Stimulated activated CD8-positive, alpha-beta memory T cell treated with anti-CD3 and anti-CD28 coated beads, Interleukin-7, amount 100 ng/mL, for 4 hours (primary cell): ENCODE results near the gene GRIA4.

Experiments
- DNase-seq, 2 donors: peaks; one replicate each; pipeline ENCODE4 v3.0.0-alpha.2; 2020; ENCODE audit warnings: low read depth in 2 of 2

The GRIA4 gene

DNA sequence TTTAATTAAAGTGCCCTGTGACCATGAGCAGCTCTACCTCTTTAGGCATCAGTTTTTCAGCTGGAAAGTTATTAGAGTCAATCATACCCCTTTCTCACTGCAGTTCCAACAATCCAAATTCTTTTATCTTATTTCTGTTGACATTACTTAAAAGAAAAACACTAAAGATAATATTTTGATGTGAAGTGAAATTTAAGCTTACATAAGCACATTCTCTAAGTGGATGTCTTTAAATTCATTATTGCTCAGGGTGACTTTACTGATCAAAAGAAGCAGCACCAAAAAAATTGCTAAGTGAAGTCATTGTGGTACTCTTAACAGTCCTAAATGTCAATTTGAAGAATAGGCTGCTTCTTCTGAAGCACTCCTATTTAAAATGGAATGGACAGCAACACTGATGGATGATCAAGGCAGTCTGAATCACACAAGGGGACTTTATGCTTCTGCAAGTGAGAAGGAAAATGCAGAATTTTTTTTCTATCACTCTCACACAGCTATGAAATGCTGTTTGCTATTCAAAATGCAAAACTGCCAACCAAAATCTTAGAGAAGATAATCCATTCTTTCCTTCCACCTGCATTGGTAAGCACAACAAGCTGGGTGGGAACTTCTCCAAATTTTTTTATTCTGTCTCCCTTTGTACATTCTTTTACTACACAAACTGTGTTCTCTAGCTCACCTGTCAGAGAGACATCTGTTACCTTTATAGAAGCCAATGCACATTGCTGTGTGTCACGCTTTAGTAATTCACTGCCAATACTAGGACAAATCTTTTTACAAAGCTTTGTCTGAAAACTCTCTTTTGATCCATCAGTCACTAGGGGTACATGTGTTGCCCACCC, 179.9 kb downstream of the GRIA4 start:
- no peak for DNase-seq

DNA sequence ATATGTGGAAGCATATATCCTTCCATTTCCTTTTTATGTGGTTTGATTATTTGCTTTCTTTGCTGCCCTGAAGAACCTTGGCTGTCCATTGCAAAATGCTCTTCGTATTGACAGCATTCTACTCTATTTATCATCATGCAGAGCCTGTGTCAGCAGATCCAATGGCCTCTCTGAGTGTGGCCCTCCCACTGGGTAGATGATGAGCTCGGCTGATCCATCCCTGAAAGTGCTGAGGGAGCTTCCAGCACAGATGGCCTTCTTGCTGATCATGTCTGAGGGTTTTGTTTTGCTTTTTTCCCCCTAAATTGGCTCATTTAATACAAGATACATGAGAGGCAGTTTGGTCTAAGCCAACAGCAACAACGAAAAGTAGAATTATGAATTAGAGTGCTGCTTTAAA, 181.0 kb downstream of the GRIA4 start:
- no peak for DNase-seq

DNA sequence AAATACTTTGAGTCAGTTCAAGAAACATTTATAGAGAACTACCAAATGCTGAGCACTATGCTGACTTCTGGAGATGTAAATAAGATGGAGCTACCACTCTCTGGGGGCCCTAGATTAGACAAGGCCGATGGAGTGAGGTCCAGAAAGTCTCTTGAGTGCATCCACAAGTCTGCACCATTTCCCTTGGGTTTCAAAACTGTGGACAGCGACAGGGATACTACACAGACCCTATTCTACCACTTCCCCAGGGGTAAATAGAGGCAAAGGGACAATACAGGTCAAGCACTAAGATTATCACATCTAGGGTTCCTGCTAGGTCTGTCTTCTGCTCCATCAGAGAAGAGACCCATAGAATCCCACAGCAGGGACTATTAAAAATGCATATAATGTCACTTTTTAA, 183.2 kb downstream of the GRIA4 start:
- no peak for DNase-seq

DNA sequence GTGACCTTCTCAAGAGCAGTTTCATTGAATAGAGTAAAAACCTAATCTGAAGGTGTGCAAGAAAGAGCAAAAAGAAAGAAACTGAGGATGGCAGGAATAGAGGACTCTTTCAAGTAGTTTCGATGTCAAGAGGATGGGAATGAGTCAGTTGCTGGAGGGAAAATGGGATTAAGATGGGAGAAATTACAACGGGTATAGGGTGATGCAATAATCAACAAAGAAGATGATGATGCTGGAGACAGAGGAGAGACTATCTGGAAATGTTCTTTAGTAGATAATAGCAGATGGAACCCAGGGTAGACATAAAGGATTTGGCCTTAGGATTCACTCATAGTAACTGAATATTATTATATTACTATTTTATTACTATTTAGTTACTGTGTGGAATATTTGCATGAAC, 189.4 kb downstream of the GRIA4 start:
- DNase-seq = no peak

DNA sequence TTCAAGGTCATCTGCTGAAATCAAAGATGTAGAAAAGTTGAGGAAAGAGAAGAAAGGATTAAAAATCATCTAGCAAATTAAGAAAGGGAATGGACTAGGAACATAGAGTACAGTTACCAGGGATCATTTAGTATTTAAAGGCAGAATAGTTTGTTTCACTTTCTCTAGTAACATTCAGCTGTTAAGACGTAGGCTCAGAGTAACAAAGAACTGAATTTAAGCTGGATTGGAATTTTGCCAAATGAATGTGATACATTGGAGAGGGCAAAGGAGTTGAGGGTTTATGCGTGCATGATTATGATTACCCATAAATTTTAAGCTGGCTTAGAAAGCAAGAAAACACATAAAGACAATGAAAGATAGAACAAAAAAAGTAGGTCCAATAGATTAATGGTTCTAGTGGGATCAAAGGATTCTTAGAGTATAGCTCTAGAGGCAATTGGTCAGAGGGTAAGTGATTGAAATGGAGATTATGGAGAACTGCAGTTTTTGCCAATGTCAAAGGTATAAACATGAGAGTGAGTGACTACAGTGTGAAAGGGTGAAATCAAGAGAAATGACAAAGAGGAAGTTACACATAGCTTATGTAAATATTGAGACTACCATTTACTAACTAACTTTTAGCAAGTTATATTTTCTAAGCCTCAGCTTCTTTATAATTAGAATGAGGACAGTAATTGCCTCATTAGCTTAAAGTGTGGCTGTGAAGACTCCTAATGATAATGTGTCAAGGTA, 190.0 kb downstream of the GRIA4 start:
- DNase-seq = no peak

DNA sequence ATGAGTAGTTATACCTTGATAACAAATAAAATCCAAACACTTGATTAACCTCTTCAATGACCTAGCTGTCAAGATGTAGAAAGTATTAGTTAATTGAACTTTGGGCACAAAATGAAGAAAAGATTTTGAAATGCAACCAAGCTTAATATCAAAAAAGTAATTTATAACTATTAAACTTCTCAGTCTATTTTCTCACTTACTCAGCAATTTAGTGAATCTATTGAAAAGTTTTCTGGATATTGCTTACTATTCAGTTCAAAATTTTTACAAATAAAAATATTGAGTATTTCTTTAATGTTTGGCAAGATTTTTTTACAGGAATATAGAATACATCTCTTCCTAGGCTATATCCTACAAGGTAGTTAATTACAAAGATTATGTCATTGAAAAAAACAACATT, 192.5 kb downstream of the GRIA4 start:
- no peak for DNase-seq

DNA sequence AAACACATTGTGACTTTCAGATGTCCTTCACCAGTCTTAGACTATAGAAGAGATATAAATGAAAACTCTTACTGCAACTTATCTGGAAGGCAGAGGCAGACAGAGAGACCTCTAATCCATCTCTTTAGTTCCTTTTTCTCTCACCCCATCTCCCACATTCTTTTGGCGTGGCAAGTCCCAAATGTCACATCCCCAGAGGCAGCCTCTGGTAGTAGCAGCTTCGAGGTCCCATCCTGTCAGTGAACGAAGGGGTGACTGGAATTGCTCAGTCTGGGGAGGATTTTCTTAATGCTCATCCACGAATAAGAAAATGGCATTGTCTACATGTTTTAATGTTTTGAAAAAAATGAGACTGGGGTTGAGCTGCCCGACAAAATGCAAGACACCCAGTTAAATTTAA, 201.4 kb downstream of the GRIA4 start:
- no peak for DNase-seq

DNA sequence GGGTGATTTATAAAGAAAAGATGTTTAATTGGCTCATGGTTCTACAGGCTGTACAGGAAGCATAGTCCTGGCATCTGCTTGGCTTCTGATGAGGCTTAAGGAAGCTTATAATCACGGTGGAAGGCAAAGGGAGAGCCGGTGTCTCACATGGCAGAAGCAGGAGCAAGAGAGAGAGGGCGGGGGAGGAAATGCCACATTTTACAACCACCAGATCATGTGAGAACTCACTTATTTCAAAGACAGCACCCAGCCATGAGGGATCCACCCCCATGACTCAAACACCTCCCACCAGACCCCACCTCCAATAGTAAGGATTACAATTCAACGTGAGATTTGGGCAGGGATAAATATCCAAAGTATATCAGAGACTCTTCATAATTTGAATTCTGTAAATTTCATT, 211.5 kb downstream of the GRIA4 start:
- no peak for DNase-seq

DNA sequence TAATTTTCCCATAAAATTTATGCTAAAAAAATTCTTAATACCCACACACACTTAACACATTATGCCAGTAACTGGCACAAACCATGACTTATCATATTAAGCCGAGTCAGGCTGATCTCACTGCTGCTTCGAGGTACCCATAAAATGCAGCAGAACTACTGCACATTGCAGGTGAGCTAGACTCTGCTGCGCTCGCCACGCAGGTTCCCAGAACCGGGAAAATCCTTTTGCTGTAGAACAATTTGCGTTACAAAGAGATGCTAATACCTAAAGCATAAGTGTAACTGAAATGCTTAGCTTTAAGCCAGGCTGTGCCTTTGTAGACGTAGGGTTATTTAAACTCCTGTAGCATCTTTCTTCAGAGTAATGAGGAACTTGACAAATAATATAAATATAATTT, 211.9 kb downstream of the GRIA4 start:
- no peak for DNase-seq

DNA sequence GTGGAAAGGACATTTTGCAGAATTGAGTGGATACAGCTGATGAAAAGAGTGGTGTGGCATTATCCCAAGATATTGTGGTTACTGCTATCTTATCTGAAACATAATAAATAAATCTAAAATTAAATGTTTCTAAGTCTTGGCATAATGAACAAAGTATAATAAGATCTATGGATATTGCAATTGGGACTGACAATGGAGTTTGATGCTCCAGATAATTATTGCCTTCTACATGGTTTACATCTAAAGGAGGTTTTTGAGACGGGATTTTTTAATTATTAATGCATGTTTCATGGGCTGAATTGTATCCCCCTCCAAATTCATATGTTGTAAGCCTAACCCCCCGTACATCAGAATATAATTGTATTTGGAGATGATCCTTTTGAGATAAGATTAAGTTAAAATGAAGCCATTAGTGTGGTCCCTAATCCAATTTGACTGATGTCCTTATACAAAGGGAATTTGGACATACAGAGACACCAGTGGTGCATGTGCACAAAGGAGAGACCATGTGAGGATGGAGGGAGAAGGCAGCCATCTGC, 213.7 kb downstream of the GRIA4 start:
- DNase-seq = no peak

DNA sequence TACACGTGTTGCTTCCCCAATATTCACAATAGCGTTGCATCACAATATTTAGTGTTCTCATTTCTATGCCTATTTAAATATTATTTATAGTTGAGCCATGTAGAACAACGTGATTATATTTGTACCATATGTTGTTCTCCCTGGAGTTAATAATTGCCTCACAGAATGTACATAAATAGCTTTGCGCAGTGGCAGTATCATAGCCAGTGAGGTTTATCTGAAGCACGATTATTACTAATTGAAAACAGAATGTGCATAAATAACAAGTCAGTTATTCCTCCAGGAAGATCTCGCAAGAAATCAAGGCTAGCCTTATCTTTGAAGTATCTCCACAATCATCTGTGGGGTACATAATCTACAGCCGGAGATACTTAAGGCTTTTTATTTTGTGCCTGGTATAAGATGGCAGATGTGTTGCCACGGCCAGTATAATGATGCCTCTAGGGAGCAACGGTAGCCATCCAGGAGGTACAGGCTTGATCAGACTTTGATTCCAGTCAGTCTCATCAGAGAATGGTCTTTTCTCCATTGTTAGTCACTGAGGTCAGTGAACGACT, 214.7 kb downstream of the GRIA4 start:
- DNase-seq = no peak

DNA sequence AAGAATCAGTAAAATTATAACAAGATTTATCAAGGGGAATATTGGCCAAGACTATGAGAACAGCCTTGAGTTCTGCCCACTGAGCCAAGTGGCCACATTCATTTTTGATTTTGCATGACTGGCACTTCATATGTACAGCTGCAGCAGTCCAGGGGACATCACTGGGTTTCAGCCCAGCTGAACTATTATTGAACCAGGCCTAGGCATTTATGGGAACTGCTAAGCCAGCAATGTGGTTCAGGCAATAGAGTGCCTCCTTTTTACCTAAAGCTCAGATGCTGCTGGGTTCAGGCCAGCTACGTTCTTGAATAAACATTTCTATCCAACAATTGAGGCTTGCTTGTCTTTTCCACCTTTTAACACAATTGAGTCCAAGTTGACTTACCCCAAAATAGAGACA, 215.3 kb downstream of the GRIA4 start:
- no peak for DNase-seq

DNA sequence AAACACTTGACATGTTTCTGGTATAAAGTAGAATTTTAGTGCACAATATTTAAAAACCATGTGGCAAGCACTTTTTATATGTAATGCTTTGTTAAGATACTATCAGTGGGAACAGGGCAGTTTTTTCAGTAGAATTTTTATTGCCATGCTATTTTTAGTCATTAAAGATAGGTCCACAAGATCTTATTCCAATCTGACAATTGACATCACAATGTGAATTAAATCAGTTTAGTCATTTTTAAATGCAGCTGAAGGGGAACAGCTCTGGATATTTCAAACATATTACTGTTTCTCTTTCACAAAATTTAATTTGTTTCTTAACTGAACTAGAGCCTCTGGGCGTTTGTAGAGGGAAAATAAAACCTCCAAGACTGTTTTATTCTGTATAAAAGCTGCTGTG, 218.0 kb downstream of the GRIA4 start:
- no peak for DNase-seq

DNA sequence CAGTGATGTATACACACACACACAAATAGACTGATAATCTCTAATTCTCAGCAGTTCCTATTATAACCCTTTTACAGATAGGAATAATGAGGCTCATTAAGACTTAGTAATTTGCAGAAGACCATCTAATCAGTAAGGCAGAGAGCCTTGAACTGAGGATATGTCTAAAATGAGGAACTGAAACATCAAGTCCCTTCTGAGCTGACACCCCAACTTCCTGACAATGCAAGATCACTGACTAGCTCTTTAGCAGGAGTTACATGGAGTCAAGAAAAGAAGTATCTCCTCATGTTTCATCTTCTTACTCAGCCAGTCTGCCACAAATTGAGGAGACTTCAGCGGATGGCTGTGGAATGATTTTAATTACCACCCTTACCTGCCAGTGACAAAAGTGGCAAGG, 219.2 kb downstream of the GRIA4 start:
- DNase-seq = no peak

DNA sequence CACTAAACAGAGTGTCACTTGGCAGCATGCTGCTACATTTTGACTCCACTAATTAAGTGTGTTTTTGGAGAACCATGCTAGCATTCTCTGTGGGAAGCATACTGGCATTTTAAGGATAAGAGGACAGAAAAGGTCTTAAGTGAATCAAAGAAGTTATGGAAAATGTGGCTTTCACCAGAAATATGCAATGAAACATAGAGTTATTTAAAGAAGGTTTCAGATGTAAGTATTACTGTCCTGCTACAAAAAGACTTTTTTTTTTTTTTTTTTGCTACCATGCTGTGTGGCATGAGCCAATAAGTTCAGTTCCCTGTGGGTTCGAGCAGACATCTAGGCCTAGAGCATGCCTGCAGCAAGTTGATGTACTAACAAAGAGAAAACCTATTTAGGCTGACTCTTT, 224.6 kb downstream of the GRIA4 start:
- no peak for DNase-seq

DNA sequence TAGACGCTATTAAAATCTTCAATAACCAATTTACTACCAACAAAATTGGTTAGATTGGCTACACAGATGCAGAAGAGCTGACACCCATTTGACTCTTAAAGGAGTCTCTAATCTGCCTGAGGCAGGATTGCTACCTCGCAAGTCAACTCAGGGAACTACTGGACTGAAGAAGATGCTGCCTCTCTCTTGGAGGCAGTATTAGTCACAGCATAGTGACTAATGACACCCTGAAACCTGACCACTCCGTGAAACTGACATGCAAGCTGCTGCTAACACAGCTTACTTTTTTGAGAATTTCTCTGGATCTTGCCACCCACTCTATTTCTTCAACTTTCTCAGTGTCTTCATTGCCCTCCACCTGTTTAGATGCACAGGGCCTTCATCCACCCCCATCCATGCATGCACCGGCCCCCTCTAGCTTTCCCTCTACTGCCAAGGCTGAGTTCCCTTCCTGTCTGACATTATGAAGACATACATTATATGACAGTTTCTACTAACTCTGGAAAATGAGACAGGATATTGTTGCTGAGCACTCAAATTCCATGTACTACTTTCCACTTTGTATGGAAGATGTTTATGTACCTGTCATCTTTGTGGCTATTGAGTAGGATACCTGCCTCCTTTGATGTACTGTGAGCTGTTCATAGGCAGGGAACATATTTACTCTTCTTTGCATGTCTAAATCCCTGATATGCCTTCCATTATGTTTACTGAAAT, 229.0 kb downstream of the GRIA4 start:
- DNase-seq = no peak

DNA sequence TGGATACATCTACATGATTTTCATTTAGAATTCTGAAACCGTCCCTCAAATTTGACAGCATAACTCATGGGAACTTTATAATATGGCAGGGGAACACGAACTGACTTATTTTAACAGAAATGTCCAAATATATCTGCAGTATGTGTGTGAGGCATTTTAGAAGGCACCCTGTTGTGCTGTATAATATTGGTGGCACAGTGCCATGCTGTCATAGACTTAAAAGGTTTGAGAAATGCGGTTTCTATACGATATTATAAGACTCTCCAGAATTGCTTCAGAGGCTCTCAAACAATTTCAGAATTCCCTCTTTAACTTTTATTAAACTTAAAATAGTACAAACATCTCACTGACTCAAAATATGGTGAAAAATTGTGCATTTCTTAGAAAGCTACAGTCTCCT, 230.5 kb downstream of the GRIA4 start:
- no peak for DNase-seq

DNA sequence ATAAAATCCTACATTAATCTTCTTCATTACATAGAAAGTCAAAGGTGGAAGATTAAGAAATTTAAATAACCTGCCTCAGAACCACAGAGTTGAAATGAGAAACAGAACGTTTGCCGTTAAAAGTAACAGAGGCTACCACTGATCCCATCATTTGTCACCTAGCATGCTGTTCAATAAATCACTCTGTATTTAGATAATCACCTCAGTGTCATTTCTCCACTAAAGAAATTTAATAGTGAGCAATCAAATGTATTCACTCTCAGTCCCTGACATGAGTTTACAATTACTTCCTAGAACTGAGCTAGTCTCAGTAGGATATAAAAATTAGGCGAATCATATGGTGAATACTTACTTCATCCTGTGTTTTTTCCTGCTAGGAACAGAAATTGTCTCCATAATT, 242.5 kb downstream of the GRIA4 start:
- no peak for DNase-seq

DNA sequence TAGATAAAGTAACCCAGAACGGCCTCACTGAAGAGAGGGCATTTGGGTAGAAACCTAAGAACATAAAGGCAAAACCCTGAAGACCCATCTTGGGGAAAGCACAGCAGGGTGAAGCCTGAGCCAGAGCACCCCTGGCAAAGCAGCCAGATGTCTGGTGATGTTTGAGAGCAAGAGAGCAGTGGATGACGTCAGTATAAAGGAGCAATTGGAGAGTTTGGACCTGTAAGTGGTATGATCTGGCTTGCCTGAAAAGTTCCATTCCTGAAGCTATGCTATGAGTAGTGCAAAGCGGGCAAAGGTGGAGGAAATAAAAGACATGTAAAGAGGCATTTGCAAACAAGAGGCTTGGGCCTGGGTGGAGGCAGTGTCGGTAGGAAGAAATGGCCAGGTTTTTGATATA, 244.4 kb downstream of the GRIA4 start:
- no peak for DNase-seq

DNA sequence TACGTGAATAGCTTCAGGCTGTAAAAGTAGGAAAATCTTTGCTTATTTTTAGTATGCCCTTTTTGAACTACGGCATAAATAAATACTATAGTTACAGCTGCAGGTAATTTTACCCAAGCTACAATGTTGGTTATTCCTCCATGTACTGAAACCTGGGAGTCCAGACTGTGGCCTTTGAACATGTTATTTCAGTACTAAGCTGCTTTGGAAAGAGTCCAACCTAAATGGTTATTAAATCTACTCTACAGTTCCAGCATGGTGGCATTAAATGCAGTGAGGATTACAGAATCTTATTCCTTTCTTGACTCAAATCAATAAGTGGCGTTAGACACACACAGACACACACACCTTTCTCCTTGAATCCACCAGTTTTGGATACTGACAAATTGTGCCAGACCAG, 247.1 kb downstream of the GRIA4 start:
- DNase-seq = no peak

DNA sequence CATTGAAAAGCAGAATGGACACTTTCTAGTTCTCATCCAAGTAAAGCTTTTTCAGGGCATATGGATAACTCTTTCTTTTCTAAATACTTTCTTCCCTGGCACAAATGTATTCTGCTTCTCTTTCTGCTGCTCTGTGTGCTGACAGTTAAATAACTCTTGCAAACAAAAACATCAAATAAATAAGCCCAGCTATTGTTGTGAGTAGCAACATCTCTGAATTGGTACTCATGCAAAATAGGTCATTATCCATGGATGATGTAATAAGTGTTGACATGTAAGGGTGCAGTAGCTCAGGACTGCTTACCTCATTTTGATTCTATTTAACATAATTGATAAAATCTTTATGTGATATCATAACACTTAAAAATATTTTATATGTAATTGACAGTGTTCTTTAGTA, 247.9 kb downstream of the GRIA4 start:
- no peak for DNase-seq

DNA sequence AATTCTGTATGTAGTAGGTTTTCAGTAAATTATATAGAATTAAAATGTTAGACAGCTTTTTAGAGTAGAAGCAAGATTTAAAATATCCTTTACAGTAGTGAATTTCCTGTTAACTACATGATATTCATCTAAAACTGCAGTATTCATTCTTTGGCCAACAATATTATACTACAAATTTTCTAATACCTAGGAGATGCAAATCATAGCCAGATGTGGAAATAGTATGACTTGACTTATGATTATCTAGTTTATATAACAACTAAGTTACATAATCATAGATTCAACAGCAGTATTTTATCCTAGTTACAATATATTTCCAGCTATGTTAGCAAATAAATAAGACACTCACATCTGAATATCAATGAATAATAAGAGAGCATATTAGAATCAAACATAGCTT, 249.0 kb downstream of the GRIA4 start:
- no peak for DNase-seq
